Astrocyte (in vitro differentiated cells and primary cell): ENCODE data around the gene SGCD. TPM values are rescaled to one million over a fixed set of nuclear protein-coding genes. Genes with fewer than 3 reads are reported as not detected.

Experiments
- DNase-seq: peaks from one replicate; pipeline ENCODE4 v3.0.0-alpha.2; 2010; ENCODE audit warnings: low read depth
- FAIRE-seq: peaks from 2 replicates; lab custom pipeline; 2011; peaks lifted over from hg19 to GRCh38; lab: Jason Lieb, UNC
- H2AFZ ChIP-seq: 2 replicates; pipeline ENCODE4 v1.6.0; 2012; ENCODE audit warnings: low read depth, low read length, inconsistent platforms
- H3K27ac ChIP-seq: 2 replicates; pipeline ENCODE4 v1.5.1; 2011; ENCODE audit warnings: low read depth, low read length, inconsistent platforms
- H3K27me3 ChIP-seq: 2 replicates; pipeline ENCODE4 v1.6.0; 2011; ENCODE audit warnings: low read length, inconsistent platforms; ENCODE audit not compliant: insufficient read depth
- H3K36me3 ChIP-seq: 2 replicates; pipeline ENCODE4 v1.5.1; 2011; ENCODE audit warnings: low read length, inconsistent platforms; ENCODE audit not compliant: insufficient read depth
- H3K4me1 ChIP-seq: 2 replicates; pipeline ENCODE4 v1.5.1; 2011; ENCODE audit warnings: low read length, inconsistent platforms; ENCODE audit not compliant: insufficient read depth
- H3K4me2 ChIP-seq: 2 replicates; pipeline ENCODE4 v1.6.0; 2012; ENCODE audit warnings: low read length, inconsistent platforms
- H3K4me3 ChIP-seq: 2 replicates; pipeline ENCODE4 v1.5.1; 2011; ENCODE audit warnings: low read depth, mild to moderate bottlenecking, low read length, inconsistent platforms; ENCODE audit not compliant: insufficient read depth
- H3K79me2 ChIP-seq: 2 replicates; pipeline ENCODE4 v1.6.0; 2012; ENCODE audit warnings: mild to moderate bottlenecking, low read length, inconsistent platforms; ENCODE audit not compliant: insufficient read depth
- H3K9ac ChIP-seq: 2 replicates; pipeline ENCODE4 v1.6.0; 2012; ENCODE audit warnings: mild to moderate bottlenecking, low read length, inconsistent platforms
- H3K9me3 ChIP-seq: 2 replicates; pipeline ENCODE4 v1.5.1; 2012; ENCODE audit warnings: low read depth, mild to moderate bottlenecking, low read length, inconsistent platforms; ENCODE audit not compliant: insufficient read depth
- H4K20me1 ChIP-seq: 2 replicates; pipeline ENCODE4 v1.6.0; 2012; ENCODE audit warnings: low read length, inconsistent platforms; ENCODE audit not compliant: insufficient read depth
- H3K27ac Mint-ChIP-seq: one replicate; pipeline ENCODE4 v1.8.0; 2021; ENCODE audit warnings: mild to moderate bottlenecking, mixed read lengths; ENCODE audit not compliant: unreplicated experiment
- H3K27me3 Mint-ChIP-seq: one replicate; pipeline ENCODE4 v1.8.0; 2021; ENCODE audit warnings: low read depth, mixed read lengths; ENCODE audit not compliant: unreplicated experiment
- H3K36me3 Mint-ChIP-seq: one replicate; pipeline ENCODE4 v1.8.0; 2021; ENCODE audit warnings: low read depth, mixed read lengths; ENCODE audit not compliant: unreplicated experiment
- H3K4me1 Mint-ChIP-seq: one replicate; pipeline ENCODE4 v1.8.0; 2021; ENCODE audit warnings: low read depth, mixed read lengths; ENCODE audit not compliant: unreplicated experiment
- H3K4me3 Mint-ChIP-seq: one replicate; pipeline ENCODE4 v1.8.0; 2021; ENCODE audit warnings: mild to moderate bottlenecking, moderate library complexity, mixed read lengths; ENCODE audit not compliant: unreplicated experiment
- H3K9me3 Mint-ChIP-seq: one replicate; pipeline ENCODE4 v1.8.0; 2021; ENCODE audit warnings: mild to moderate bottlenecking, mixed read lengths; ENCODE audit not compliant: unreplicated experiment
- EZH2 ChIP-seq: IDR thresholded peaks from 2 replicates; pipeline ENCODE4 v1.6.1; 2012; ENCODE audit warnings: mild to moderate bottlenecking, low read length, inconsistent platforms; ENCODE audit not compliant: insufficient read depth
- total RNA-seq: library from RNA; stranded (reverse); gene quantifications from 2 replicates; pipeline ENCODE4 v1.2.1, GENCODE V29; 2021
- TF ChIP-seq, protein P1 (sequence below): IDR thresholded peaks from 2 replicates; pipeline ENCODE4 v1.5.1; 2011; ENCODE audit warnings: low read depth, mild to moderate bottlenecking, inconsistent platforms, low read length, moderate library complexity; ENCODE audit not compliant: insufficient read depth

SGCD gene
- total RNA-seq, 1 donor from 2014 or later: 2.9 TPM

DNA sequence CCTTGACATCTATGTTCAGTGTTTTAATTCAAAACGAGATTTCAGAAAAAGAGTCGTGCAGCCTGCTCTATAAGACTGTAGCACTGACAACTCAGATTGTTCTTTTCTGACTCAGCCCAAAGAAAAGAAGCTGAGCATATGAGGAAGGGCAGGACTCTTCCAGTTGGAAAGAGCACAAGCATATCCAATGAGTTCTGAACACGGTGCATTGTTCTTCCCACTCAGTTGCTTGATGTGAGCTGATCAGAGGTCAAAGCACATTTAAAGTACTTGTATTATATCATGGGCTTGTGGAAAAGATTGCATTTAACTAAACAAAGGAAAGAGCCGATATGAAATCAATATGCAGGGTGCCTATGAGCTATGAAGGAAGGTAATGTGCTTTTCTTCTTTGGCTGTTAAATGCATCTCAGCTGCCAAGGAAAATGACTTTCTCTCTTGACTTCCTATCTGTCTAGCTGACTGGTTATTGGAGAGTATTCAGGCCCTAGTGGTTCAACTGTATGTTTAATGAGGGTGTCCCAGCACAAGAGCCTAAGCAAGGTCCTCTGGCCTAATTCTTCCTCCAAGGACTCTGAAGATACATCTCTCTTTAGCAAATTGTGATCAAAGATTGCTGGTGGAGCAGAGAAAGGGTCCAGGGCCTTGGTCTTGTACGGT is 296.5 kb downstream of the SGCD start:
- peaks cover 2% of the 10 kb centered on the region for H3K9me3 Mint-ChIP-seq
- FAIRE-seq: no peak
- no peak overlapping the region for H2AFZ ChIP-seq

DNA sequence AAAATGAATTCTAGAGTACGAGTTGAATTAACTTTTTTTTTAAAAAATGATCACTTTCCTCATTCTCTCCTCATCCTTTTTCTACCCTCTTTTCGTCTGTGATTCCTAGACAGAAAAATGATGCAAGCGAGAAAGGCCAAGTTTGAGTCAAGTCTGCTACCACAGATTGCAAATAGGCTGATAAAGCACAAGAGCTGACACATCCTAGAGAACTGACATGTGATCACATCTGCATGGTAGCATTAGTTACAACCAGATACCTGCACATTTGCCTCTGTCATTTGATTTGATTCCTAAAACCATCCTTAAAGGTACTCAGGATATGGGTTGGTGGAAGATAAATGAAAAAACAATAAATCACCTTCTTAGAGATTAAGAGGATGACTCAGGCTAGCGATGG is 297.7 kb downstream of the SGCD start:
- FAIRE-seq (no peak), DNase-seq (no peak)
- Histone ChIP-seq H3K4me1 (no peaks in the 10 kb centered on the region), H3K9ac (no peak overlapping the region), H3K79me2 (no peaks in the 10 kb centered on the region), H3K9me3 (no peaks in the 10 kb centered on the region), H2AFZ (no peak overlapping the region), H4K20me1 (no peaks in the 10 kb centered on the region), H3K36me3 (no peaks in the 10 kb centered on the region), H3K4me2 (no peak overlapping the region), H3K27ac (no peak overlapping the region), H3K27me3 (no peaks in the 10 kb centered on the region), H3K4me3 (no peak overlapping the region)
- no peak for TF ChIP-seq EZH2
- TF ChIP-seq, protein P1, sequence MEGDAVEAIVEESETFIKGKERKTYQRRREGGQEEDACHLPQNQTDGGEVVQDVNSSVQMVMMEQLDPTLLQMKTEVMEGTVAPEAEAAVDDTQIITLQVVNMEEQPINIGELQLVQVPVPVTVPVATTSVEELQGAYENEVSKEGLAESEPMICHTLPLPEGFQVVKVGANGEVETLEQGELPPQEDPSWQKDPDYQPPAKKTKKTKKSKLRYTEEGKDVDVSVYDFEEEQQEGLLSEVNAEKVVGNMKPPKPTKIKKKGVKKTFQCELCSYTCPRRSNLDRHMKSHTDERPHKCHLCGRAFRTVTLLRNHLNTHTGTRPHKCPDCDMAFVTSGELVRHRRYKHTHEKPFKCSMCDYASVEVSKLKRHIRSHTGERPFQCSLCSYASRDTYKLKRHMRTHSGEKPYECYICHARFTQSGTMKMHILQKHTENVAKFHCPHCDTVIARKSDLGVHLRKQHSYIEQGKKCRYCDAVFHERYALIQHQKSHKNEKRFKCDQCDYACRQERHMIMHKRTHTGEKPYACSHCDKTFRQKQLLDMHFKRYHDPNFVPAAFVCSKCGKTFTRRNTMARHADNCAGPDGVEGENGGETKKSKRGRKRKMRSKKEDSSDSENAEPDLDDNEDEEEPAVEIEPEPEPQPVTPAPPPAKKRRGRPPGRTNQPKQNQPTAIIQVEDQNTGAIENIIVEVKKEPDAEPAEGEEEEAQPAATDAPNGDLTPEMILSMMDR: no peak
- H3K27ac Mint-ChIP-seq: no peak overlapping the region
- peaks cover 4% of the 10 kb centered on the region for H3K4me1 Mint-ChIP-seq
- H3K9me3 Mint-ChIP-seq: peaks cover 2% of the 10 kb centered on the region
- H3K36me3 Mint-ChIP-seq: peaks cover 2% of the 10 kb centered on the region
- H3K4me3 Mint-ChIP-seq: no peak overlapping the region
- H3K27me3 Mint-ChIP-seq: no peaks in the 10 kb centered on the region

More for the DNA sequence above, 296.5 kb downstream of the SGCD start:
- Histone ChIP-seq H3K4me1 (no peaks in the 10 kb centered on the region), H3K4me2 (no peak overlapping the region), H3K9me3 (peaks cover 2% of the 10 kb centered on the region), H3K27ac (no peak overlapping the region), H3K79me2 (no peaks in the 10 kb centered on the region), H3K9ac (no peak overlapping the region), H3K27me3 (no peaks in the 10 kb centered on the region), H3K4me3 (no peak overlapping the region), H4K20me1 (no peaks in the 10 kb centered on the region), H3K36me3 (no peaks in the 10 kb centered on the region)
- Mint-ChIP-seq H3K36me3 (peaks cover 2% of the 10 kb centered on the region), H3K4me3 (no peak overlapping the region), H3K4me1 (peaks cover 4% of the 10 kb centered on the region), H3K27ac (no peak overlapping the region), H3K27me3 (no peaks in the 10 kb centered on the region)
- TF ChIP-seq, protein P1: no peak
- TF ChIP-seq EZH2: no peak
- DNase-seq: no peak

DNA sequence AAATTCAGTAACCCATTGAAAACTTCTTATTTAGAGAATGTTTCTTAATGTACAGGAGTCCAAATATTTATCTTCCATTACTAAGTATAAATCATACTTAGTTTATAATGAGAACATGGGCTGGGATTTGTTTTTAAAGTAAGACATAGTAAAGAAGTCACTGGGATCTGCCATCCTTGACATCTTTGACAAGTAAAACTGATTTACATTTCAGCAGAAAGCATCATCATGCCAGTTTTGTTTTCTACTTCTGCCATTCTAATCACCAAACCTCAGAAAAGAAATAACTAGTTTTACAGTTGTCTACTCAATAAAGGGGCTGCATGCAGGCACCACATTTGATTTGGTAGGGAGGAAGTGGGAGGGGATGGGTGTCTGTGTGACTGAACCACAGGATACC is 301.5 kb downstream of the SGCD start:
- H3K79me2 ChIP-seq: no peaks in the 10 kb centered on the region
- Mint-ChIP-seq H3K9me3 (peaks cover 2% of the 10 kb centered on the region), H3K4me3 (no peak overlapping the region), H3K4me1 (peaks cover 3% of the 10 kb centered on the region), H3K36me3 (peaks cover 2% of the 10 kb centered on the region), H3K27me3 (no peaks in the 10 kb centered on the region), H3K27ac (no peak overlapping the region)
- DNase-seq (no peak), FAIRE-seq (no peak)
- no peaks in the 10 kb centered on the region for H3K27me3 ChIP-seq
- no peak overlapping the region for H3K9ac ChIP-seq
- no peak overlapping the region for H2AFZ ChIP-seq
- H3K27ac ChIP-seq: no peak overlapping the region
- H4K20me1 ChIP-seq: no peaks in the 10 kb centered on the region
- H3K9me3 ChIP-seq: no peaks in the 10 kb centered on the region
- H3K4me1 ChIP-seq: no peaks in the 10 kb centered on the region
- H3K4me2 ChIP-seq: no peak overlapping the region
- no peaks in the 10 kb centered on the region for H3K36me3 ChIP-seq
- H3K4me3 ChIP-seq: no peak overlapping the region
- TF ChIP-seq, protein P1: no peak
- TF ChIP-seq EZH2: no peak
